Hematopoietic multipotent progenitor cell treated with erythropoietin and hydrocortisone succinate and interleukin-3 and kit ligand, for 15 days (in vitro differentiated cells): ENCODE data around the gene UFSP1.
A peak's percentile ranks its signal among the peaks of the same experiment; 100 is the strongest.

ENCODE experiments used
- DNase-seq: peaks from one replicate; pipeline ENCODE4 v3.0.0-alpha.2; 2015; ENCODE audit warnings: low spot score

Gene UFSP1

DNA sequence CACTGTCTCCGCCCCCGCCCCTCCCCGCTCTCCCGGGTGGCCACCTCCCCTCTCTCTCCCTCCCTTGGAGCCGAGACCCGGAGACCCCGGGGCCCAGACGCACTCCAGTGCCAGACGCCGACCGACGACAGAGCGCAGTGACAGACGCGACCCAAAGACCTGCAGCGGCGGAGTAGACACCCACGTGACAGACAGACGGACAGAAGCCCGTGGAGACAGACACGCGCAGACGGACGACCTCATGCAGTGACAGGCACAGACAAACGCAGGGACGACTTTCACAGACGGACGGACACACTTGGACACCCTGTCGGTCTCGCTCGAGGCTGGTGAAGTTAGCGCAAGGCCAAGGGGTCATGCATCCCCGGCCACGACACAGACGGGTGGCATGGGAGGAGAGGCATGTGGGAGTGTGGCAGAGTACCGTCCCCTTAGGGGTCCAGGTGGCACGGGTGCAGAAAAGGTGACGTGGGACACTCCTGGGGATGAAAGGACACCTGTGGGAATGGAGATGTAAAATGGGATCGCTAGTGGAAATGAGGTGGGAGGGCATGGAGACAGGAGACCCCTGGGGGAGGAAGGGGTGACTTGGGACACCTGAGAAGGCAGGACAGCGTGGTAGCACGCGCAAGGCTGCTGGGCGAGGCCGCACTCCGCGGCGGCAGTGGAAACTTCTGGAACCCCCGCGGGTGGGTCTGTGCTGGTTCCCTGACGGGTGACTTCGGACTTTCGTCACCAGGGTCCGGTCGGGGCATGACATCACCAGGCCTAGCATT is 6.6 kb upstream of the UFSP1 start:
- peak; percentile 73 for DNase-seq

DNA sequence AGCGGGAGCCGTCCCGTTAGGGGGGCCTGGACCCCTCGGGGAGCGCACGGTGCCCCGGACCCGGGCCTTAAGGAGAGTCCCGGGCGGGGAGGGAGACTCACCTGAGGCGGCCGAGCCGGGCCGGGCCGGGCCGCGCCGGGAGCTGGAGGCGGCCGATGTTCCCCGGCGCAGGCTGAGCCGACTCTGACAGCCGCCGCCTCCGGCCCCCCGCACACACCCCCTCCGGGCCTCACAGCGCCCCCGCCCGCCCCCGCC is 6.1 kb upstream of the UFSP1 start, which contains the start of gene ACHE:
Gene ACHE (minus strand): TSS at position 188 of the 255 bp plus-strand sequence. CDS start 1,656 bp downstream, outside the sequence.
- no peak for DNase-seq

DNA sequence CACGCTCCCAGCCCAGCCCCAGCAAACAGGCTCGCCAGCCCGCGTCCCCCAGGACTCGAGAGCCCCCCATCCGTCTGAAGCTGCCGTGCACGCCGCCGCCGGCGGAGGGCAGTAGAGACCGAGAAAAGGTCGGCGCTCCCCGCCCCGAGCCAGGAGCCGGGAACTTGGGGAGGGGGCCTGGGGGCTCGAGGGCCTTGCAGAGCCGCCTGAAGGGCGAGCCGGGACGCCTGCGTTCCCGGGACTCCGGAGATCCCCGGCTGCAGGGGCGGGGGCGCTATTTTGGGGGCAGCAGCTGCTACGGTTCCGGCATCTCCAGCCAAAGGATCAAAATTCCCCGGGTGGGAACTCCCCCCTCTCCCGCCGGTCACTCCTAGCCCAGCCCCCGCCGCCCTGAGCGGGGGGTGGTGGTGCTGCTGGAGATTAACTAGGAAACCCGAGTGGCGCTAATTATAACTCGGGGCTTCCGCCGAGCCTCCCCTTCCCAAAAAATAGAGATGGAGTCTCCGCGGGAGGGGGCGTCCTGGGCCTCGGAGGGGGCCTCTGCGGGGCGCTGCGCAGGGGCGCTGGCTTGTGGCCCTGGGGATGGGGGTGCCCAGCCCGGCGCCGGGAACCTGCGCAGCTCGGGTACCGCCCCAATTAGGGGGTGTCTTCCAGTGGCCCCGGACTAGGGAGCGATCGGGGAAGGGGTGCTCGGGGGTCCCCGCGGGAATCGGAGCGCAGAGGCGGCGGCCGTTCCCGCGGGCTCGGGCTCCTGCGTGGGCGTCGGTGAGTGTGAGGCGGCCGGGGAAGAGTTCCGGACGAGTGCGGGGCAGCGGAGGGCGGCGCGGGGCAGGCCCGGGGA is 5.6 kb upstream of the UFSP1 start:
- DNase-seq: peak; percentile 74

DNA sequence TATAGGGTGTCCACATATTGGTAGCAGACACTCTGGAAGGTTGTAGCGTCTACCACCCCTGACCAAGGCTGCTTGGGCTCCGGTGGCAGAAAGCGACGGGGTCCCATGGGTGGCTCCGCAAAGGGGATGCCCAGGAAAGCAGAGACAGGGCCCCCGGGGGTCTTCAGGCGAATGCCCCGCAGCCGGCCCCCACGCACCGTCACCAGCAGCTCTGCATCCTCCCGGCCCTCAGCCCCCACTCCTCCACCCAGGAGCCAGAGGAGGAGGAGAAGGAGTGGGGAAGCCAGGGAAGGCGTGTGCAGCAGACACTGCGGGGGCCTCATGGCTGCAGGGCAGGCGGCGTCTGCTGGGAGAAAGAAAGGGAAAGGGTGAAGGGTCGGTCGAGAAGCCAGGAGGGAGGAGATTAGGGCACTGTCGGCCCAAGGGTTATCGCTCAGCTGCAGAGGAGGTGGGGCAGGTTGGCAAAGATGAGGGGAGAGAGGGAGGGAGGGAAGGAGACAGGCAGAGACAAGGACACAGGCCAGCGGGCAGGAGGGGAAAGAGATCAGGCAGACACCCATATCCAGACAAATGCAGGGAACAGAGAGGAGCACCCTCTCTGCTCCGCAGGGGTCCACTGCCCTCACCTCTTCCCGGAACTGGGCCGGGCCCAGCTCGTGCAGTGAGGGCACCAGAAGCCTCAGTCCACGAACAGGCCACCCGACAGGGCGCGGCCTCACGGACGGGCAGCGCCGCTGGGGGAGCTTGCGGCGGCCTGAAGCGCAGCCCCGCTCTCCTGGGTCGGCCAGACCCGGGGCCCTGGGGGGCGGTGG is 4.6 kb upstream of the UFSP1 start:
- peak; percentile 93 for DNase-seq

DNA sequence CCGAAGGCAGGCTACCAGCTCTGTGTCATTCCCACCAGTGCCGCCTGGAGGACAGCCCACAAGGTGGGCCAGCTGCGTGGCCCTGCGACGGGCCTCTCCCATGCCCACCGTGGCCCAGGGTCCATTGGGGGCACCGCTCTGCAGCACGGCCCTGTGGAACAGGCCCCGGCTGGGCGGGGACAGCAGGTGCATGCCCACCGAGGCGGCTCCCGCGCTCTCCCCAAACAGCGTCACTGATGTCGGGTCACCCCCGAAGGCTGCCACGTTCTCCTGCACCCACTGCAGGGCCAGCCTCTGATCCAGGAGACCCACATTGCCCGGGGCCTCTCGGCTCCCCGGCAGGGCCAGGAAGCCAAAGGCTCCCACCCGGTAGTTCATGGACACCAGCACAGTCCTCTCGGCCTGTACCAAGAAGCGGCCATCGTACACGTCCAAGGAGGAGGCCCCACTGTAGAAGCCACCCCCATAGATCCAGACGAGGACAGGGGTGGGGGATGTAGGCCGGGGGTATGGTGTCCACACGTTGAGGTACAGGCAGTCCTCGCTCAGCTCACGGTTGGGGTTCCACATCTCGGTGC is 3.9 kb upstream of the UFSP1 start:
- no peak for DNase-seq

DNA sequence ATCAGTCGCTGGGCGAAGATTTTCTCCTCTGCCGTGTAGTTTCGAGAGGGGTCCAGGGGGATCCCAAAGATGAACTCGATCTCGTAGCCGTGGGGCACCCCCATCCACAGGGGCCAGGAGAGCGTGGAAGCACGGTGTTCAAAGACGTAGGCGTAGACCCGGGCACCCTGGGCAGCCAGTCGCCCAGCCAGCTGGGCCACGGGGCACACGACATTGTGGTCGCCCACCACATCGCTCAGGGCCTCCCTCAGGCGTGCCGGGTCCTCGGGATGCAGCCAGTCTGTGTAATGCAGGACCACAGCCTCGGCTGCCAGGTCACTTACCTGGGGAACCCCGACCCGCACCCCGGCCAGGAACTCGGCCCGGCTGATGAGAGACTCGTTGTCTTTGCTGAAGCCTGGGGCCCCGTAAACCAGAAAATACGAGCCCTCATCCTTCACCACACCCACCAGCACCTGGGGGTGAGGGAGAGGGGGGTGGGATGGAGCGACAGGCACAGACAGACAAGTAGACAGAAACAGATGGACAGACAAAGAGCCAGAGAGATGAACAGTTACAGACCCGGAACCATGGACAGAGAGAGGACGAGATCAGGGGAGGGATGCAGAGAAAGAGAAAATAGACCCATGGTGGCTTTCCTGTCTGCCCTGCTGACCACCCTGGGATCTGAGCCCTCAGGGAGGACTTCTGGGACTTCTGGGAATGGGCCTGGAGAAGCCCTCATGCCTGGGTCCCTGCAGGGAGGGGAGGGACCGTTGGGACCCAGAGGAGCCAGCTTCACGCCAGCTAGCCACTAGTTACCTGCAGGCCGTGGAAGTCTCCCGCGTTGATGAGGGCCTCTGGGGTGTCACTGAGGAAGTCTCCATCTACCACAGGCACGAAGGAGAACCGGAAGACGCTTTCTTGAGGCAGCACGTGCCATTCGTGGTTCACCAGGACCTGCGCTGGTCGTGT is 3.1 kb upstream of the UFSP1 start:
- no peak for DNase-seq

DNA sequence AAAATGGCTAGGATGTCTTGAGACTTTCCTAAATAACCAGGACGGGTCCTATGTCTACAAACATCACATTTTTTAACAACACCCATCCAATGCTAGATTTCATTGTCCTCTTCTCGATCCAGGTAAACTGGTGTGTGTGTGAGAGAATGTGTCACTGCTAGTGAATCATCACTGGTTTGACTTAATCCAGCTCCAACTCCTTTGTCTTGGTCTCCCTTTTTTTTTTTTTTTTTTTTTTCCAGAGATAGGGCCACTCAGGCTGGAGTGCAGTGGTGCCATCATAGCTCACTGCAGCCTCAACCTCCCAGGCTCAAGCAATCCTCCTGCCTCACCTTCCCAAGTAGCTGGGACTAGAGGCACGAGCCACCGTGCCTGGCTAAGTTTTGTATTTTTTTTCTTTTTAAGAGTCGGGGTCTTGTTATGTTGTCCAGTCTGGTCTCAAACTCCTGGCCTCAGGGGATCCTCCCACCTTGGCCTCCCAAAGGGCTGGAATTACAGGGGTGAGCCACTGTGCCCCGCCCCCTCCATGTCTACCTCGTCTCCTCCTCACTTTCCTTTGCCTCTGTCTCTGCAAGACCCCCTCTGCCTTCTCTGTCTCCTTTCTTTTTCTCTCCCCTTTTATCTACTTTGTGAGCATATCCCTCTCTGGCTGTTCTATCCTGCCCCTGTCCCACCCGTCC is 2.2 kb upstream of the UFSP1 start:
- no peak for DNase-seq

DNA sequence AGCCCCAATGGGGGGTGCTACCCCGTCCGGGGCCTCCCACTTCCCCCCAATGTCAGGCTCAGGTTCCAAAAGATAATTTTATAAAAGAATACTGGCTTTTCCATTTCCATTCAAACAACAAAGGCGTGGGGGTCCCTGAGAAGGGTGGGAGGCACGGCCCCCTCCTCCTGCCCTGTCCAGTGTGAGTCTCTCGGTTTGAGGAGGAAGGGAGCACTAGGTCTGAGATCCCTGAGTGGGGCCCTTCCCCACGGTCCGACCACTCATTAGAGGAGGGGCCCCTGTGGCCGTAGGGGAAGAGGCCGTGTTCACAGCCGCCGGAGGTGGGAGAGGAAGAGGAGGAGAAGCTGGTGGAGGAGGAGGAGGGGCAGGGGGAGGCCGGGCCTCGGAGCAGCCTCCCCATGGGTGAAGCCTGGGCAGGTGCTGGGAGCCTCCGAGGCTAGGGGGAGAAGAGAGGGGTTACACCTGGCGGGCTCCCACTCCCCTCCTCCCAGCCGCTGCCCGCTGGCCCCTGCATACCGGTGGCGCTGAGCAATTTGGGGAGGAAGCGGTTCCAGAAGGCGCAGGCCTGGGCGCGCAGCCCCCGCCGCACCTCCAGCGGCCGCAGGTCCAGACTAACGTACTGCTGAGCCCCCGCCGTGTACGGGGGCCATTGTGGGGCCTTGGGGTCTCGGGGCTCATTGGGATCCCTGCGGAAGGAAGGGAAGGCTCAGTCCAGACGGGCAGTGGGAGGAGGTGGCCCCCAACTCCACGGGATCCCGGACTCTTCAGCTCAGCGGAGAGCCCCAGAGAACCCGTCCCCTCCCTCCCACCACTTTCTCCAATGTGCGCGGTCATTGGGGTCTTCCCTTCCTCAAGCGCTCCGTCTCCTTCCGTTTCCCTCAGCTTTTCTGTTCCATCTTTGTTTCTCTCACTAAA is 1.4 kb upstream of the UFSP1 start:
- DNase-seq: no peak

DNA sequence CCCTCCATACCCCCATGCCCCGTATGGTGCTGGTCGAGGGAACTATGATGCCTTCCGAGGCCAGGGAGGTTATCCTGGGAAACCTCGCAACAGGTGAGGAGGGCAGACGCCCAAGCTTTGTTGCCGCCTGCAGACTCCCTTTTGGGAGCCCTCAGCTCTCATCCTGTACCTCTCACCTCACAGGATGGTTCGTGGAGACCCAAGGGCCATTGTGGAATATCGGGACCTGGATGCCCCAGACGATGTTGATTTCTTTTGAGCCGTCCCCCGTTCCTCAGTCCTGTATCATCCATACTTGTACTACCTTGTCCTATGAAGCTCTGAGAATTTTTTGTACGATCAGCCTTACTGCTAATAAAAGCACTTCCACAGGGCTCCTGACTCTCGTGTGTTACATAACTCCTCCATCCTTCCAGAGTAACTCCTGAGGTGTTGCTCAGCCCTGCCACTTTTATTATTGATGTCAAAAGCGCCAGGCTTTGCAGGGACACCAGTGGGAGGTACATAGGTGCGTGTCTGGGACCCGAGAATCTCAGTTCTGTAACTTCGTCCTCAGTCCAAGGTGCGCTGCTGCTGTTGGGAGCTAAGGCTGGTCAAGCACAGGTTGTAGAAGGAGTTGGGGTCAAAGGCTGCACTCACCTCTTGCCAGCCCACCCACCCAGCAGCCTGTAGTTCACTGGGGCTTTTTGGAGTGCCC is 1.1 kb downstream of the UFSP1 start:
- DNase-seq: no peak

DNA sequence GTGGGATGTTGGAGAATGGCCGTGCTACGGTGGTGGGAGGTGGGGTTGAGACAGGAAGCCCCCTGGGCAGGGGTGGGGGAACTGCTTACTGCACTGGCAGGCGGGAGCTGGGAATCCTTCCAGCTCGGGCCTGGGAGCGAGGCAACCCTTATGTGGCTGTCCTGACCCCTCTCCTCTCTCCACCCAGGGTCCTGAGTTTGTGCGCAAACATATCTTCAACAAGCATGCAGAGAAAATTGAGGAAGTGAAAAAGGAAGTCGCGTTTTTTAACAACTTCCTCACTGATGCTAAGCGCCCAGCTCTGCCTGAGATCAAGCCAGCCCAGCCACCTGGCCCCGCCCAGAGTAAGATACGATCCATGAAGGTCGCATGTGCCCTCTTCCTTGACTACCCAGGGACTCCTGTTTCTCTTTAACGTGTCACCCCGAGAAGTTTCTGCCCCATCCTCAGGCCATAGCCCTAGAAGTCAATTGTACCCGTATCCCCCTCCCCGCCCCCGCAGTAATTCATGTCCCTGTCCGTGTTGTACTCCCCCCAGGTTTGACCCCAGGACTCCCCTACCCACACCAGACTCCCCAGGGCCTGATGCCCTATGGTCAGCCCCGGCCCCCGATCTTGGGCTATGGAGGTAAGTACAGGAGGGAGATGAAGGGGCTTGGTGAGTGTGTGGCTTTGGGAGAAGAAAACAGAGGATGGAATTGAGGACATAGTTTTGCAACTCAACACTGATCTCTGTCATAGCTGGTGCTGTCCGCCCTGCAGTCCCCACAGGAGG is 1.8 kb downstream of the UFSP1 start:
- peak; percentile 46 for DNase-seq

DNA sequence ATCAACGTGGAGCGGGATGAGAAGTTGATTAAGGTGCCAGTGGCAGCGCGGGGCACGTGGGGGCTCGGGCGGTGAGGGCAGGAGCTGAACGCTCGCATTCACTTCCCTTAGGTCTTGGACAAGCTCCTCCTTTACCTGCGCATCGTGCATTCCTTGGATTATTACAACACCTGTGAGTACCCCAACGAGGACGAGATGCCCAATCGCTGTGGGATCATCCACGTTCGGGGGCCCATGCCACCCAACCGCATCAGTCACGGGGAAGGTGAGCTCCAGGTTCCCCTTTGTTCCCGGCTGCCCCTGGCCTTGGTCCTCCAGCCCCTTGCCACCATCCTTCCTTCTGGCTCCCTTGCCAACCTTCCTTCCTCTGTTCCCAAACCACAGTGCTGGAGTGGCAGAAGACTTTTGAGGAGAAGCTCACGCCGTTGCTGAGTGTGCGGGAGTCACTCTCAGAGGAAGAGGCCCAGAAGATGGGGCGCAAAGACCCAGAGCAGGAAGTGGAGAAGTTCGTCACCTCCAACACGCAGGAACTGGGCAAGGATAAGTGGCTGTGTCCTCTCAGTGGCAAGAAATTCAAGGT is 2.5 kb downstream of the UFSP1 start:
- DNase-seq: no peak

DNA sequence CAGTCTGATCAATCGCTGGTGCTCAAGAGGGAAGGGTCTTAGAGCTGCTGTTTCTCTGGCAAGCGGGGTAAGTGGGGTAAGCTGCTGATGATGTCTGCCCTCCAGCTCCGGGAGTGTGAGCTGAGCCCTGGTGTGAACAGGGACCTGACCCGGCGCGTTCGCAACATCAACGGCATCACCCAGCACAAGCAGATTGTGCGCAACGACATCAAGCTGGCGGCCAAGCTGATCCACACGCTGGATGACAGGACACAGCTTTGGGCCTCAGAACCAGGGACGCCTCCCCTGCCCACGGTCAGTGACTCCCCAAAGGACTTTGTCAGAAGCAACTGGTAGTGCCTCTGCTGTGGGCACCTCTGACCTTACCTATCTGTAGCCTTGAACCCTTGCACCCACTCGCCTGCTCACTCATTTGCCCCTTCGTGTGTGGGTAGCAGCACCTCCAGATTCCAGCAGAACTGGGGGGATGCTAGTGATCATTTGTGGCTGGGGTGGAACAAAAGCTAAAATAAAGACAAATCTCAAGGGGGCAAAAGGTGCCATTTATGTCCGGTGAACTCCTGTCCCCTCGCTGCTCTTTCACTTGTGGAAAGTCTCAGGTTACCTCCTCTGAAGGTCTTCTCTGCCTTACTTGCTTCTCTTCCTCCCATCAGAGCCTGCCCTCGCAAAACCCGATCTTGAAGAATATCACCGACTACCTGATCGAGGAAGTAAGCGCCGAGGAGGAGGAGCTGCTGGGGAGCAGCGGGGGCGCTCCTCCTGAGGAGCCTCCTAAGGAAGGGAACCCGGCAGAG is 3.2 kb downstream of the UFSP1 start:
- DNase-seq: no peak

DNA sequence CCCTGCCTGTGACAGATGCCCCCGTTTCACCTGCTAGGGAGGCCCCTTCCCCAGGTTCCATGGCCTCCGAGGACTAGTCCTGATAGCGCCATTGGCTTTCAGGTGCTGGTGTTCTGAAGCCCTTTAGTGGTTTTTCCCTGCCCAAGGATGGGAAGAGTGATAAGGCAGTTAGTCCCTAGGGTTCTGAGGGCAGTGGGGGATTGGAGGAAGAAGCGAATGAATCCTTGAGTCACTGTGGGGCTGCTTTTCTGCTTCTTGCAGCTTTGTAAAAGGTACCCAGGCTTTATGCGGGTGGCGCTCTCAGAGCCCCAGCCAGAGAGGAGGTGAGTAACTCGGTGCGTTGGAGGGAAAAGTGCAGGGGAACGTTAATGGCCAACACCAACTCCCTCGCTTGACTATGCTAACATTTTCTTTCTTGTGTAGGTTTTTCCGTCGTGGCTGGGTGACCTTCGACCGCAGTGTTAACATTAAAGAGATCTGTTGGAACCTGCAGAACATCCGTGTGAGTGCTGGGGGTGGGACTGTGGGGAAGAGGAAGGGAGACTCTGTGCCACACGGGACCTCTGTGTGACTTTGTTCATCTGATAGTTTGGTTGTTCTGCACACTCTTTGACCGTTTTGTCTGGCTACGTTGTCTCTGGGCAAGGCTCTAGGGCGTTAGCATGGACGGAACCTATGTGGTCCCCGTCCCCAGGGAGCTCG is 3.9 kb downstream of the UFSP1 start:
- no peak for DNase-seq

DNA sequence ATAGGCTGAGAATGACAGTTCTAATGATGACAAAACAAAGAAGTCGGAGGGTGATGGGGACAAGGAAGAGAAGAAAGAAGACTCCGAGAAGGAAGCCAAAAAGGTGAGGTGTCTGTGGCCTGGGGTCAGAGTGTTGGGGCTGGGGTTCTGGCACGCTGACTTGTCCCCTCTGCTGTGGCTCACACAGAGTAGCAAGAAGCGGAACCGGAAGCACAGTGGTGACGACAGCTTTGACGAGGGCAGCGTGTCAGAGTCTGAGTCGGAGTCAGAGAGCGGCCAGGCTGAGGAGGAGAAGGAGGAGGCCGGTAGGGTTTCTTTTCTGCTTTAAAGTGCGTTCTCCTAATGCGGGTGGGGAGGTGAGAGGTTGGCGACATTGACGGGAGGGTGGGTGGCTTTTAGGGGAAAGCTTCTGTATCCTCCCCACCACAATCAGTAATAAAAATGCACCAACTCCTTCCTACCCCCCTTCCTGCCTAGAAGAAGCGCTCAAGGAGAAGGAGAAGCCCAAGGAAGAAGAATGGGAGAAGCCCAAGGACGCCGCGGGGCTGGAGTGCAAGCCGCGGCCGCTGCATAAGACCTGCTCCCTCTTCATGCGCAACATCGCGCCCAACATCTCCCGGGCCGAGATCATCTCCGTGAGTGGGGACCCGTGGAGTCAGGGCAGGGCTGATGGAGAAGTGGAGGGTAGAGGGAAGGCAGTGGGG is 4.6 kb downstream of the UFSP1 start:
- DNase-seq: no peak

DNA sequence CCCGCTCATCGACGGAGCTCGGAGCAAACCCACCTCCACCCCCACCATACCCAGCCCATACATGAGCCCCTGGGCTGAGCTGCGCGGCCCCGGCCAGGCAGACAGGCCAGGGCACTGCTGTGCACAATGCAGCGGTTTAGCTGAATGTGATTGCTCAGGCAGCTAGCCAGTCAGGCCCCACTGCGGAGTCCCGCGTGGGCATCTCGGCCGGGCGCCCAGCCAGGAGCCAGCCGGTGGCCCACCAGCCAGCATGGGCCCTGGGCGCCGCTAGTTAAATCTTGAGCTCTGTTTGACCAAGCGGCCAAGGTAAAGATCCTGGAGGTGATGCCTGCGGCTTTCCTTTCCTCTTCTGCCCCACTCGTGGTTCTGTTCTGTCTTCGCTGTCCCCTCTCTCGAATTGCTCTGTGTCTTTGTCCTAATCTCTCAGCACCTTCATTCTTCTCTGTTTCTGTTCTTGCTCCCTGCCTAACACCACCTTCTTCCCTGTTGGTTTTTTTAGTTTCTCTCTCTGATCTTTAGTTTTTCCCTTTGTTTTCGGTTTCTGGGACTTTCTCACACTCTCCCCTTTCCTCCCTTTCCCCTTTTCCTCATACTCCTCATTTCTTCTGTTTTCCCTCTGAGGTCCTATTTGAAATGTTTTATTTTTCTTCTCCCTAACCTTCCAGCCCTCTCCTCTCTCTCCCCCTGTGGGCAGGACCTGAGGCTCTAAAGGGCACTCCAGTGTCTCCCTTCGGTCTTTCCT is 6.6 kb downstream of the UFSP1 start:
- no peak for DNase-seq
